ENCODE measurements around the gene TPM4.
"Not testable (repeated sequence)": the region's sequence is repeated elsewhere in the genome, so short reads cannot be mapped to it uniquely, and the experiment has no call there.

TPM4 gene

GRCh38 chr19:16096280-16096855, 20.1 kb downstream of the TPM4 start:
- H3K4me3 ChIP-seq (ENCODE audit: low read depth, low read length): no peak overlapping the region
- DNase-seq (ENCODE audit: low read depth): no peak
- TF ChIP-seq CTCF (IDR thresholded peaks at IDR 0.05; ENCODE audit: control insufficient read depth, extremely low read depth, insufficient read depth): no peak

DNA sequence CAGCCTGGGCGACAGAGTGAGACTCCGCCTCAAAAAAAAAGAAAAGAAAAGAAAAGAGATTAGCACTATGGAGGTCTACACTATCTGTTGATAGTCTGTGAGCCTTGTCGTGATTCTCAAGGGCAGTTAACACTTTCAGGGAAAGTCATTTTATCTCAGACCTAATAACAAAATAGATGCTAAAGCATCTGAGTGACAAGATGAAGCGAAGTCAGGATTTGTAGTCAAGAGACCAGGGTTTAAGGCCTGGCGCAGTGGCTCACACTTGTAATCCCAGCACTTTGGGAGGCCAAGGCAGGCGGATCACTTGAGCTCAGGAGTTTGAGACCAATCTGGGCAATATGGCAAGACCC, 22.1 kb downstream of the TPM4 start:
- DNase-seq (ENCODE audit: low read depth): no peak
- no peak for TF ChIP-seq CTCF (IDR thresholded peaks at IDR 0.05; ENCODE audit: control insufficient read depth, extremely low read depth, insufficient read depth)
- no peak overlapping the region for H3K4me3 ChIP-seq (ENCODE audit: low read depth, low read length)

DNA sequence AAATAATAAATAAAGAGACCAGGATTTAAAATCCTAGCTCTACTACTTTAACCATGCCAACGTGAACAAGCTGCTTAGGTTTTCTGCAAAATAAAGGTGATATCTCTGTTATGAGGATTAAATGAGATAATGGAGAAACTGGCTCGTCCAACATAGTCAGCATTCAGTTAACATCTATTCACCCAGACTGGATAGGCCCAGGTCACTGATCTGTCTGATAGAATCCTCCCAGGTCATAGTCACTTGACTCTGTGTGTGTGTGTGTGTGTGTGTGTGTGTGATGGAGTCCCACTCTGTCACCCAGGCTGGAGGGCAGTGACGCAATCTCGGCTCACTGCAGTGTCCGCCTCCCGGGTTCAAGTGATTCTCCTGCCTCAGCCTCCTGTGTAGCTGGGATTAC, 22.5 kb downstream of the TPM4 start:
- no peak for DNase-seq (ENCODE audit: low read depth)
- no peak overlapping the region for H3K4me3 ChIP-seq (ENCODE audit: low read depth, low read length)
- TF ChIP-seq CTCF (IDR thresholded peaks at IDR 0.05; ENCODE audit: control insufficient read depth, extremely low read depth, insufficient read depth): no peak

GRCh38 chr19:16099314-16099965, 23.1 kb downstream of the TPM4 start:
- H3K4me3 ChIP-seq (ENCODE audit: low read depth, low read length): not testable (repeated sequence)
- peak; percentile 32 for DNase-seq (ENCODE audit: low read depth)

DNA sequence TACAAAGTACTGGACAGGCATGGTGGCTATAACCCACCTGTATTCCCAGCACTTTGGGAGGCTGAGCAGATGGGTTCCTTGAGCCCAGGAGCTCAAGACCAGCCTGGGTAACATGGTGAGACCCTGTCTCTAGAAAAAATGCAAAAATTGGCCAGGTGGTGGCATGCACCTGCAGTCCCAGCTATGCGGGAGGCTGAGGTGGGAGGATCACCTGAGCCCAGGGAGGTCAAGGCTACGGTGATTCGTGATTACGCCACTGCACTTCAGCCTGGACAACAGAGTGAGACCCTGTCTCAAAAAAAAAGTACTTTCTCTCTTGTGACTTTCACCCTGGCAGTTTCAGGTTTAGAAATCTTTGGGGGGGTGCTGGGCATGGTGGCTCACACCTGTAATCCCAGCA, 24.2 kb downstream of the TPM4 start:
- no peak for TF ChIP-seq CTCF (IDR thresholded peaks at IDR 0.05; ENCODE audit: control insufficient read depth, extremely low read depth, insufficient read depth)
- no peak for DNase-seq (ENCODE audit: low read depth)
- H3K4me3 ChIP-seq (ENCODE audit: low read depth, low read length): no peak overlapping the region

- no peak for TF ChIP-seq CTCF (IDR thresholded peaks at IDR 0.05; ENCODE audit: control insufficient read depth, extremely low read depth, insufficient read depth)
- no peak overlapping the region for H3K4me3 ChIP-seq (ENCODE audit: low read depth, low read length)
- DNase-seq (ENCODE audit: low read depth): no peak
Measured at GRCh38 chr19:16104722-16105121, 28.4 kb downstream of the TPM4 start.

DNA sequence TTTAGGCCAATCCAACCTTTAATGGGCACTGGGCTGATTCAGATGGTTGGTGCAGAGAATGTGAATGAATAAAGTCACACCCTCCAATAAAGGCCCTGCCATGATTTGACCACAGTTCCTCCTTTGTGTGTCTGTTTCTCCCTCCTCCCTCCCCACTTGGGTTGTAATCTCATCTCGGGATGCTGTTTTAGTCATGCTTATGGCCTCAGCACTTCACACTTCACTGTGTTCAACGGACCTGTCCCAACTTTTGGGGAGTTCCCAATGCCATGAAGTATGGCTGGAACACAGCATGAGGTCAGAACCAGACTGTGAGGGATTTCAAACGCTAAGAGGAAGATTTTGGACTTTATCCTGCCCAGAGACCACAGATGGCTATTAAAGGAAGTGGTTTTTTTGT, 29.8 kb downstream of the TPM4 start:
- TF ChIP-seq CTCF (IDR thresholded peaks at IDR 0.05; ENCODE audit: control insufficient read depth, extremely low read depth, insufficient read depth): no peak
- H3K4me3 ChIP-seq (ENCODE audit: low read depth, low read length): no peak overlapping the region
- DNase-seq (ENCODE audit: low read depth): no peak
